Measurements from ENCODE around the gene OPN1MW2.
"Not testable (repeated sequence)": the region's sequence is repeated elsewhere in the genome, so short reads cannot be mapped to it uniquely, and the experiment has no call there.

- not testable (repeated sequence) for TF ChIP-seq MAX (CRISPR knock-in tag; IDR thresholded peaks at IDR 0.05); GABPB1 (CRISPR knock-in tag; IDR thresholded peaks at IDR 0.05); CTCF (IDR thresholded peaks at IDR 0.05); FOXK1 (CRISPR knock-in tag; IDR thresholded peaks at IDR 0.05); SMAD3 (CRISPR knock-in tag; IDR thresholded peaks at IDR 0.05; ENCODE audit: borderline replicate concordance); USF1 (CRISPR knock-in tag; IDR thresholded peaks at IDR 0.05); FOXP1 (CRISPR knock-in tag; IDR thresholded peaks at IDR 0.05; ENCODE audit: borderline replicate concordance); TEAD4 (CRISPR knock-in tag; IDR thresholded peaks at IDR 0.05); SP1 (CRISPR knock-in tag; conservative IDR thresholded peaks at IDR 0.05); ZBTB21 (CRISPR knock-in tag; IDR thresholded peaks at IDR 0.05; ENCODE audit: borderline replicate concordance); NFATC4 (CRISPR knock-in tag; IDR thresholded peaks at IDR 0.05); ZBTB43 (CRISPR knock-in tag; IDR thresholded peaks at IDR 0.05); IRF1 (CRISPR knock-in tag; IDR thresholded peaks at IDR 0.05); AFF4 (CRISPR knock-in tag; IDR thresholded peaks at IDR 0.05; ENCODE audit: borderline replicate concordance)
These were observed 8.1 kb upstream of the OPN1MW2 start for GRCh38 chrX:154211499-154211898.
